Activated CD8-positive, alpha-beta memory T cell treated with anti-CD3 and anti-CD28 coated beads, Interleukin-2, amount 50 U/mL, for 24 hours (primary cell): Measurements from ENCODE around the gene PGA3.
"Not testable (repeated sequence)": the region's sequence is repeated elsewhere in the genome, so short reads cannot be mapped to it uniquely, and the experiment has no call there.

Source experiments
- DNase-seq: peaks from one replicate; pipeline ENCODE4 v3.0.0-alpha.2; 2020; ENCODE audit errors: extremely low read depth

The PGA3 gene

DNA sequence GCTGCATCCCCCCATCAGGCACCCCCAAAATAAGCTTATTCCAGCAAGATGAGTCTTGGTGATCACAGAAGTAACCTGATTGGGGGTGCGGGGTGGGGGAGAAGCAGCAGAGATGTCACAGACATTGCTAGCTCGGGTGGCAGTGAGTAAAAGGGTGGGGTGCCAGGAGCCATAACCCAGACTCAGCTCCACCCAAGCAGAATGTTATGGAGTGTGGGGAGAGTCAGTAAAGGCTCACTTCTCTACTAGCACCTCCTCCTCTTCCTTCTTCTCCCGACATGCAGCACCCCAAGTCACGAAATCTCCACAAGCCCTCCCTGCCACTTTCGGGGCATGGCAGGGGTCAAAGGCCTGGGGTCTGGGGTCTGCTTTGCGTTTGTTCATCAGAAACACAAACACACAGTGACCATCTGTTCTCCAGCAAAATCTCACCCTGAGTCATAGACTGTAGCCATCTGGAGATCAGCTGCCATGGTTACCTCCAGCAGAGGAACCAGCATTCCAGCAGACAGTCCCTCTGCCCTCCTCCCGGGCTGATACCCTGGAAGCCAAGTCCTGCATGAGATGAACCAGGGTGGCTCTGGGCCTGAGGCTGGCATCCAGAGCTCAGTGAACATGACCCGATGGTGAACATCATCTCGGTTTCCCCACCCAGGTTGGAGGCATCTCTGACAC, 4.5 kb downstream of the PGA3 start:
- DNase-seq = not testable (repeated sequence)

DNA sequence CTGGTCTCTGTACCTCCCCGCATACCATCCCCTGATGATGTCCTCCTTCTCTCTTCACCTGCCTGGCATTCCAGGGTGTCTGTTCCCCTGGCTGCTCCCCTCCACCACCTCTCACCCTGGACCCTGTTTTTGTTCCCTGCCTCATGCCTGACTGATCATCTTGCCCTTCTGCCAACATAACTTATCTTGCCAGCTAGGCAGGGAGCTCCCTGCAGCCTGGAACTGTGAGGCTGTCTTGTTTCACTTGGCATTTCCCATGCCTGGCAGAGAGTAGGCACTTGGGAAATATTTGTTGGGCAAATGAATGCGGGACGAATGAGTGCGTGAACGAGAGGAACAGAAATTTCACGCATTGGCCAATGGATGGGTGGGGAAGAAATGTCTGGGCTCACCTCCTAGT, 7.3 kb downstream of the PGA3 start:
- not testable (repeated sequence) for DNase-seq

DNA sequence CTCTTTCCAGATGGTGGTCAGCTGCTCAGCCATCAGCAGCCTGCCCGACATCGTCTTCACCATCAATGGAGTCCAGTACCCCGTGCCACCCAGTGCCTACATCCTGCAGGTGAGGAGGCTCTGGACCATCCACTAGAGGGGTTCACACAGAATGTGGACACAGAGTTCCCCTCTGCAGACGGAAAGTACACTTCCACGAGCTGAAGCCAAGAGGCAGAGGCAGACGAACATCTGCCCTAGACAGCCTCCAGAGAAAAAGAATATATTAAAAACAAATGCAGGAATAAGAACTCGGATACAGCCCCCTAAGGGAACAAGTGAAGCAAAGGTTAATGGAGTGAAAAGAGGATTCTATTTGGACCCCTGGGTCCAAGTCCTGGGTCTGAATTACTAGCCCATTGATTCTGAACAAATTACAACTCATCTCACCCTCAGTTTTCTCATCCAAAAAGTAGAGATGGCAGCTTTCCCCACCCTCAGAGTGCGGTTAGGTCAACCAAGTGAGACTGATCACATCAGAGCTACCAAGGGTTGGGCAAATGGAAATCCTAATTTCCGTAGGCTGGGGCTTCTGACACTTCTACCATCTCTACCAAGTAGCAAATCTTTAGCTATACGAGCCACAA, 8.1 kb downstream of the PGA3 start:
- DNase-seq = not testable (repeated sequence)

DNA sequence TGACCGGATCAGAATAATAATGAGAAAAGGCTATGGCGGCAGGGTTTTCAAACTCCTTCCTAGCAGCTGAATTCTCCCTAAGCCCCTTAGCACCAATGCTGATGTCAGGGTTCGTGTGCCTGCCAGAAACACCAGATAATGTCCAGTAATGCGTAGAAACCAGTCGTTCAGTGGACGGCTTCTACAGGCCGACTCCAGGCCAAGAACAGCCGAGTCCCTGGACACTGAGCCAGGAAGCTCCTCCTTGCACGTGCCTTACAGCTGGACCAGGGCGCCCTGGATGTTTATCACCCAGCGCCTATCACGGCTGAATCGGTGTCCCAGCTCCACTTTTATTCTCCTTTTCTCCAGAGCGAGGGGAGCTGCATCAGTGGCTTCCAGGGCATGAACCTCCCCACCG, 8.9 kb downstream of the PGA3 start:
- DNase-seq = not testable (repeated sequence)

DNA sequence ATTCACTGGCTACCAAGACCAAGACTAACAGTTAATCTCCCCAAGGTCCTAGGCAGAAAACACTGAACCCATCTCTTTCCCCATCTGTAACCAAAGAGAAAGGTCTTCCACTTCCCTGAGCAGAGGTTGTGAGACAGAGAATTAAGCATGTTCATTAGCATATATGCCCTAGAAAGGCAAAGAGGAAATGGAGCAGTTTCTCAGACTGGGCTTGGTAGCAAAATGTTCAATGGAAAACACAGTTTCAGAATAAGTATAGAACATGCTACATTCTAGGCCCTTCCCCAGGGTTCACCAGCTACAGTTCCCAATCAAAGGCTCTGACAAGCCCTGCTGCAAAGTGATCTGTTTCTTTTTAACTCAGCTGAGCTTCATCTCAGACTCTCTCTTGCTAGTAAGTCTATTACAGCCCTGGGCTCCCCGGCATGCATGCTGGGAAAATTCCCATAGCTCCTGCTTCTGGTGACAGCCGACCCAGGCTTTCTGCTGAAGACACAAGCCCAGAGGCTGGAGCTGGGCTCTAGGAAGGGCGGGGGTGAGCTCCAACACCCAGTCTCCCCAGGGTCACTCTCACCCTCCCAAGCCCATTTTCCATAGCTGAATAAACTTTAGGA, 10.5 kb downstream of the PGA3 start:
- DNase-seq = not testable (repeated sequence)

DNA sequence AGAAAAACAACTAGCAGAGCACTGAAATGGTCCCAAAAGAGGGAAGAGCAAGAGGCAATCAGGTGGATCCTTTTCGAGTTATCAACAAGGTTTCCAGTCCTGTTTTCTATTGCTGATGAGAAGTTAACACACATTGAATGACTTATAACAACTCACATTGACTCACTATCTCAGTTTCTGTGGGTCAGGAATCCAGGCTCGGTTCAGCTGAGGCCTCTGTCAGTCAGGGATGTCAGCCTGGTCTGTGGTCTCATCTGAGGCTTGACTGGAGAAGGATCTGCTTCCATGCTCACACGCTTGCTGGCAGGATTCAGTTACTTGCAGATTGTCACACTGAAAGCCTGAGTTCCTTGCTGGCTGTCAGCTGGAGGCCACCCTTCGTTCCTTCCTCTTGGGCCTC, 15.0 kb downstream of the PGA3 start:
- not testable (repeated sequence) for DNase-seq

DNA sequence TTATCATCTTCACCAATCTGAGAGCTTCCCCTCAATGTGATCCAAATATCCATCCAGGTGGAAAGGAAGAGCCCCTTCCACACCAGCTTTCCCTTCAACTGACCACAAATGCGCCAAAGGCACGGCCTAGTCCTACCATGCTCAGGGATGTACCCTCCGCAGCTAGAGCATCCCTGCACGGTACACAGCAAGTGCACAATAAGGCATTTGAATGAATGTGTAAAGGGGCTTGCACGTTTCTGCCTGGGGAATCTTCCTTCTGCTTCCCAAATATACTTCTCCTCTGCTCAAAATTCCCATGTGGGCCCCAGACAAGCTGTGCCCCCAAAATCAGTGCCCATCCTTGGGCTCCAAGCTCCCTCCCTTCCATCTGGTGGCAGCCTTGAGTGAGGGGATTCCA, 15.7 kb downstream of the PGA3 start:
- not testable (repeated sequence) for DNase-seq

DNA sequence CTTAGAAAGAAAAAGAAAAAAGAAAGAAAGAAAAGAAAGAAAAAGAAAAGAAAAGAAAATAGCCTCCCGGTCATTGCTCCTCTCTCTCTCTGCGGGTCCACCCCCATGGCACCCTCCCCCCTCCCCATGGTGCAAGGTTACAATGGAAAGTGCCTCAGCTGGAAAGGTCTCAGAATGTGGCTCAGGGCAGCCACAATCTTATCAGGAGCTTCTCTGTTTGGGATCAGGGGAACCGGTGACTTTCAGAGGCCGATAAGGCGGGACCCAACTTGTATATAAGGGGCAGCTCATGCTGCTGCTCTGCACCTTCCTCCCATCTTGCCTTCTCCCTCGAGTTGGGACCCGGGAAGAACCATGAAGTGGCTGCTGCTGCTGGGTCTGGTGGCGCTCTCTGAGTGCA, 18.7 kb downstream of the PGA3 start, which contains the start of gene PGA4:
Gene PGA4 (plus strand): TSS at position 301 of the 400 bp plus-strand sequence. CDS start 54 bp downstream, at position 355.
- not testable (repeated sequence) for DNase-seq

DNA sequence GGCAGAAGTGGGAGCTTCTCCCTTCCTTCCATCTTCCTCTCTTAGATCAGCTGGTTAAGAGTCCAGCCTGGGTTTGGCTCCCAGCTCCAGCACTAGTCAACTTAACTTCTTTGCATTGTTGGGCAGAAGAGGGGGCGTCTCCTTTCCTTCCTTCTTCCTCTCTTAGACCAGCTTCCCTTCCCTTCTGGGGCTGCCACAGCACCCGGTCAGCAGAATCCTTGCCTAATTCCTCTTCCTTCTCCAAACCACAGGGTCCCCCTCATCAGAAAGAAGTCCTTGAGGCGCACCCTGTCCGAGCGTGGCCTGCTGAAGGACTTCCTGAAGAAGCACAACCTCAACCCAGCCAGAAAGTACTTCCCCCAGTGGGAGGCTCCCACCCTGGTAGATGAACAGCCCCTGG, 19.4 kb downstream of the PGA3 start:
- not testable (repeated sequence) for DNase-seq

DNA sequence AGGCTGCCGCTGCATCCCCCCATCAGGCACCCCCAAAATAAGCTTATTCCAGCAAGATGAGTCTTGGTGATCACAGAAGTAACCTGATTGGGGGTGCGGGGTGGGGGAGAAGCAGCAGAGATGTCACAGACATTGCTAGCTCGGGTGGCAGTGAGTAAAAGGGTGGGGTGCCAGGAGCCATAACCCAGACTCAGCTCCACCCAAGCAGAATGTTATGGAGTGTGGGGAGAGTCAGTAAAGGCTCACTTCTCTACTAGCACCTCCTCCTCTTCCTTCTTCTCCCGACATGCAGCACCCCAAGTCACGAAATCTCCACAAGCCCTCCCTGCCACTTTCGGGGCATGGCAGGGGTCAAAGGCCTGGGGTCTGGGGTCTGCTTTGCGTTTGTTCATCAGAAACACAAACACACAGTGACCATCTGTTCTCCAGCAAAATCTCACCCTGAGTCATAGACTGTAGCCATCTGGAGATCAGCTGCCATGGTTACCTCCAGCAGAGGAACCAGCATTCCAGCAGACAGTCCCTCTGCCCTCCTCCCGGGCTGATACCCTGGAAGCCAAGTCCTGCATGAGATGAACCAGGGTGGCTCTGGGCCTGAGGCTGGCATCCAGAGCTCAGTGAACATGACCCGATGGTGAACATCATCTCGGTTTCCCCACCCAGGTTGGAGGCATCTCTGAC, 23.3 kb downstream of the PGA3 start:
- DNase-seq = not testable (repeated sequence)

DNA sequence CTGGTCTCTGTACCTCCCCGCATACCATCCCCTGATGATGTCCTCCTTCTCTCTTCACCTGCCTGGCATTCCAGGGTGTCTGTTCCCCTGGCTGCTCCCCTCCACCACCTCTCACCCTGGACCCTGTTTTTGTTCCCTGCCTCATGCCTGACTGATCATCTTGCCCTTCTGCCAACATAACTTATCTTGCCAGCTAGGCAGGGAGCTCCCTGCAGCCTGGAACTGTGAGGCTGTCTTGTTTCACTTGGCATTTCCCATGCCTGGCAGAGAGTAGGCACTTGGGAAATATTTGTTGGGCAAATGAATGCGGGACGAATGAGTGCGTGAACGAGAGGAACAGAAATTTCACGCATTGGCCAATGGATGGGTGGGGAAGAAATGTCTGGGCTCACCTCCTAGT, 26.1 kb downstream of the PGA3 start:
- not testable (repeated sequence) for DNase-seq

DNA sequence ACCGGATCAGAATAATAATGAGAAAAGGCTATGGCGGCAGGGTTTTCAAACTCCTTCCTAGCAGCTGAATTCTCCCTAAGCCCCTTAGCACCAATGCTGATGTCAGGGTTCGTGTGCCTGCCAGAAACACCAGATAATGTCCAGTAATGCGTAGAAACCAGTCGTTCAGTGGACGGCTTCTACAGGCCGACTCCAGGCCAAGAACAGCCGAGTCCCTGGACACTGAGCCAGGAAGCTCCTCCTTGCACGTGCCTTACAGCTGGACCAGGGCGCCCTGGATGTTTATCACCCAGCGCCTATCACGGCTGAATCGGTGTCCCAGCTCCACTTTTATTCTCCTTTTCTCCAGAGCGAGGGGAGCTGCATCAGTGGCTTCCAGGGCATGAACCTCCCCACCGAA, 27.7 kb downstream of the PGA3 start:
- not testable (repeated sequence) for DNase-seq

DNA sequence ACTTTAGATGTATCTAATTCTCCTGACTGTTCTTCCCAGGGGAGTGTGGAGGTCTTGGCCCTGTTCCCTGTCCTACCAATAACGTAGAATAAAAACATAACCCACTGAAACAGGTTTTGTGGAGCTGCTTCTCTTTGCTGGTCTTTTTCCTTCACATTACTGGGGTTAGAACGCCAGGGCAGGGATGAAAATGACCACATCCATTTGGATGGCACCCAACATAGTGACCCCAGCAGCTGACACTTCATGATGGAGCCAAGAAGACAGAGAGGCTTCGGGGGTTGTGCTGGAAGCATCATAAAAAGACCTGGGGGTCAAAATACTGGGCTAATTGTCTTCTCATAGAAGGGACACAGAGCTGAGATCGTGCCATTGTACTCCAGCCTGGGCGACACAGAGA, 28.3 kb downstream of the PGA3 start:
- not testable (repeated sequence) for DNase-seq

DNA sequence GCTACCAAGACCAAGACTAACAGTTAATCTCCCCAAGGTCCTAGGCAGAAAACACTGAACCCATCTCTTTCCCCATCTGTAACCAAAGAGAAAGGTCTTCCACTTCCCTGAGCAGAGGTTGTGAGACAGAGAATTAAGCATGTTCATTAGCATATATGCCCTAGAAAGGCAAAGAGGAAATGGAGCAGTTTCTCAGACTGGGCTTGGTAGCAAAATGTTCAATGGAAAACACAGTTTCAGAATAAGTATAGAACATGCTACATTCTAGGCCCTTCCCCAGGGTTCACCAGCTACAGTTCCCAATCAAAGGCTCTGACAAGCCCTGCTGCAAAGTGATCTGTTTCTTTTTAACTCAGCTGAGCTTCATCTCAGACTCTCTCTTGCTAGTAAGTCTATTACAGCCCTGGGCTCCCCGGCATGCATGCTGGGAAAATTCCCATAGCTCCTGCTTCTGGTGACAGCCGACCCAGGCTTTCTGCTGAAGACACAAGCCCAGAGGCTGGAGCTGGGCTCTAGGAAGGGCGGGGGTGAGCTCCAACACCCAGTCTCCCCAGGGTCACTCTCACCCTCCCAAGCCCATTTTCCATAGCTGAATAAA, 29.3 kb downstream of the PGA3 start:
- not testable (repeated sequence) for DNase-seq

DNA sequence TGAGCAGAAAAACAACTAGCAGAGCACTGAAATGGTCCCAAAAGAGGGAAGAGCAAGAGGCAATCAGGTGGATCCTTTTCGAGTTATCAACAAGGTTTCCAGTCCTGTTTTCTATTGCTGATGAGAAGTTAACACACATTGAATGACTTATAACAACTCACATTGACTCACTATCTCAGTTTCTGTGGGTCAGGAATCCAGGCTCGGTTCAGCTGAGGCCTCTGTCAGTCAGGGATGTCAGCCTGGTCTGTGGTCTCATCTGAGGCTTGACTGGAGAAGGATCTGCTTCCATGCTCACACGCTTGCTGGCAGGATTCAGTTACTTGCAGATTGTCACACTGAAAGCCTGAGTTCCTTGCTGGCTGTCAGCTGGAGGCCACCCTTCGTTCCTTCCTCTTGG, 33.8 kb downstream of the PGA3 start:
- DNase-seq = not testable (repeated sequence)

DNA sequence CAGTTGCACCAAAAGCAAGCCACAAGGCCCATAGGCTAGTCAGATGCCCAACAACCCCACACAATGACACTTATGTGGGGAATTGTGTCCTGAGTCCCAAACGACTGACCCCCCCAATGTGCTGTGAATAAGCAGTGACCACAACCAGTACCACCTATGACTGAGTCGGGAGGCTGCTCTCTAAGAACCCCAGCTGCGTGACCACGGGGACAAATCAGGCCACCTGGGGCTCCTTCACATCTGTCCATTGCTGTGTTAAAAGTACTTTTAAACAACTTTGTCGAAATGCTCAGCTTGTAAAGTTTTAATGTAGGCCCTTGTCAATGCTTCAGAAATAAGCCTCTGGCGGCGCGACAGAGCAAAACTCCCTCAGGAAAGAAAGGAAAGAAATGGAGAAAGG, 37.0 kb downstream of the PGA3 start:
- not testable (repeated sequence) for DNase-seq

DNA sequence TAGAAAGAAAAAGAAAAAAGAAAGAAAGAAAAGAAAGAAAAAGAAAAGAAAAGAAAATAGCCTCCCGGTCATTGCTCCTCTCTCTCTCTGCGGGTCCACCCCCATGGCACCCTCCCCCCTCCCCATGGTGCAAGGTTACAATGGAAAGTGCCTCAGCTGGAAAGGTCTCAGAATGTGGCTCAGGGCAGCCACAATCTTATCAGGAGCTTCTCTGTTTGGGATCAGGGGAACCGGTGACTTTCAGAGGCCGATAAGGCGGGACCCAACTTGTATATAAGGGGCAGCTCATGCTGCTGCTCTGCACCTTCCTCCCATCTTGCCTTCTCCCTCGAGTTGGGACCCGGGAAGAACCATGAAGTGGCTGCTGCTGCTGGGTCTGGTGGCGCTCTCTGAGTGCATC, 37.6 kb downstream of the PGA3 start, which contains the start of gene PGA5:
Gene PGA5 (plus strand): TSS at position 301 of the 400 bp plus-strand sequence. CDS start 52 bp downstream, at position 353.
- DNase-seq = not testable (repeated sequence)

DNA sequence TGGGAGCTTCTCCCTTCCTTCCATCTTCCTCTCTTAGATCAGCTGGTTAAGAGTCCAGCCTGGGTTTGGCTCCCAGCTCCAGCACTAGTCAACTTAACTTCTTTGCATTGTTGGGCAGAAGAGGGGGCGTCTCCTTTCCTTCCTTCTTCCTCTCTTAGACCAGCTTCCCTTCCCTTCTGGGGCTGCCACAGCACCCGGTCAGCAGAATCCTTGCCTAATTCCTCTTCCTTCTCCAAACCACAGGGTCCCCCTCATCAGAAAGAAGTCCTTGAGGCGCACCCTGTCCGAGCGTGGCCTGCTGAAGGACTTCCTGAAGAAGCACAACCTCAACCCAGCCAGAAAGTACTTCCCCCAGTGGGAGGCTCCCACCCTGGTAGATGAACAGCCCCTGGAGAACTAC, 38.2 kb downstream of the PGA3 start:
- not testable (repeated sequence) for DNase-seq

DNA sequence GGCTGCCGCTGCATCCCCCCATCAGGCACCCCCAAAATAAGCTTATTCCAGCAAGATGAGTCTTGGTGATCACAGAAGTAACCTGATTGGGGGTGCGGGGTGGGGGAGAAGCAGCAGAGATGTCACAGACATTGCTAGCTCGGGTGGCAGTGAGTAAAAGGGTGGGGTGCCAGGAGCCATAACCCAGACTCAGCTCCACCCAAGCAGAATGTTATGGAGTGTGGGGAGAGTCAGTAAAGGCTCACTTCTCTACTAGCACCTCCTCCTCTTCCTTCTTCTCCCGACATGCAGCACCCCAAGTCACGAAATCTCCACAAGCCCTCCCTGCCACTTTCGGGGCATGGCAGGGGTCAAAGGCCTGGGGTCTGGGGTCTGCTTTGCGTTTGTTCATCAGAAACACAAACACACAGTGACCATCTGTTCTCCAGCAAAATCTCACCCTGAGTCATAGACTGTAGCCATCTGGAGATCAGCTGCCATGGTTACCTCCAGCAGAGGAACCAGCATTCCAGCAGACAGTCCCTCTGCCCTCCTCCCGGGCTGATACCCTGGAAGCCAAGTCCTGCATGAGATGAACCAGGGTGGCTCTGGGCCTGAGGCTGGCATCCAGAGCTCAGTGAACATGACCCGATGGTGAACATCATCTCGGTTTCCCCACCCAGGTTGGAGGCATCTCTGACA, 42.1 kb downstream of the PGA3 start:
- not testable (repeated sequence) for DNase-seq

DNA sequence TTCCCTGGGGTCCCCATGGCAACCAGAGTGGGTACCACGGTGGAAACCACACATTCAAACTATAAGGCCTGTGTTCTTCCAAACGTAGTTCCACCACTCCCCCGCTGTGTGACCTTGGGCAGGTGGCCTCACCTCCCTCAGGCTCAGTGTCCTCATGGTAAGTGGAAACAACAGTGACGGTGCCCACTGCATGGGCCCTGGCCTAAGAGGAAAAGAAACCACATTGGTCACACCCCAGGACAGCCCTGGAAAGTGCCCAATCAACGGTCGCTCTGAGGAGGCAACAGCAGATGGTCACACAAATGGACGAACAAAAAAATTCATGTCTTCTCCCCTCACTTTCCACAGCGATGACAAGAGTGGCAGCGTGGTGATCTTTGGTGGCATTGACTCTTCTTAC, 44.8 kb downstream of the PGA3 start:
- not testable (repeated sequence) for DNase-seq

DNA sequence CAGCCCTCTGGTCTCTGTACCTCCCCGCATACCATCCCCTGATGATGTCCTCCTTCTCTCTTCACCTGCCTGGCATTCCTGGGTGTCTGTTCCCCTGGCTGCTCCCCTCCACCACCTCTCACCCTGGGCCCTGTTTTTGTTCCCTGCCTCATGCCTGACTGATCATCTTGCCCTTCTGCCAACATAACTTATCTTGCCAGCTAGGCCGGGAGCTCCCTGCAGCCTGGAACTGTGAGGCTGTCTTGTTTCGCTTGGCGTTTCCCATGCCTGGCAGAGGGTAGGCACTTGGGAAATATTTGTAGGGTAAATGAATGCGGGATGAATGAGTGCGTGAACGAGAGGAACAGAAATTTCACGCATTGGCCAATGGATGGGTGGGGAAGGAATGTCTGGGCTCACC, 45.9 kb downstream of the PGA3 start:
- not testable (repeated sequence) for DNase-seq
